K562 (cell line): ENCODE measurements around the gene METTL2A. TPM values are rescaled to one million over a fixed set of nuclear protein-coding genes. Genes with fewer than 3 reads are reported as not detected.
"Not testable (repeated sequence)": the region's sequence is repeated elsewhere in the genome, so short reads cannot be mapped to it uniquely, and the experiment has no call there.

Experiments used
- ARID1B ChIP-seq: fragments of 450-650 bp; IDR thresholded peaks from 2 replicates; pipeline ENCODE4 v1.6.1; 2016; ENCODE audit warnings: antibody characterized with exemption, mild to moderate bottlenecking, inconsistent platforms
- BCOR ChIP-seq: fragments of 450-650 bp; IDR thresholded peaks from 2 replicates; pipeline ENCODE4 v1.6.1; 2016
- BHLHE40 ChIP-seq: IDR thresholded peaks from 2 replicates; pipeline ENCODE4 v1.6.1; 2011; ENCODE audit warnings: low read length, improper control_type of control experiment
- CREM ChIP-seq: IDR thresholded peaks from 2 replicates; pipeline ENCODE4 v1.6.1; 2014; ENCODE audit warnings: antibody characterized with exemption, low read depth
- FOSL1 ChIP-seq: fragments of 200-800 bp; sonication (Bioruptor generic); conservative IDR thresholded peaks from 2 replicates; pipeline ENCODE4 v1.6.1; 2016; ENCODE audit warnings: missing genetic modification characterization, missing compliant biosample characterization
- HDAC2 ChIP-seq: fragments of 450-650 bp; IDR thresholded peaks from 2 replicates; pipeline ENCODE4 v1.6.1; 2016; ENCODE audit warnings: mild to moderate bottlenecking
- JUN ChIP-seq, 2 experiments: sonication (generic) in 1 of 2; formaldehyde crosslinking in 1 of 2; IDR thresholded peaks; 2 replicates each; pipeline versions ENCODE4 v1.6.1 to v1.8.0; 2012 to 2022; ENCODE audit warnings: borderline replicate concordance in 2 of 2, mild to moderate bottlenecking in 2 of 2, improper control_type of control experiment in 1 of 2, low read depth in 1 of 2, low read length in 1 of 2, missing genetic modification reagents in 1 of 2
- L3MBTL2 ChIP-seq: fragments of 450-650 bp; IDR thresholded peaks from 2 replicates; pipeline ENCODE4 v1.6.1; 2016; ENCODE audit warnings: mild to moderate bottlenecking, moderate library complexity
- MYNN ChIP-seq, 2 experiments: sonication (generic); formaldehyde crosslinking in 1 of 2; IDR thresholded peaks; 2 replicates each; pipeline versions ENCODE4 v1.5.0 to v1.6.1; 2016 to 2020; ENCODE audit warnings: antibody characterized with exemption in 1 of 2, missing genetic modification reagents in 1 of 2
- RAD21 ChIP-seq, 2 experiments: fragments of 250-450 bp in 1 of 2; fragments of 450-650 bp in 1 of 2; sonication (Bioruptor Pico) in 1 of 2; formaldehyde crosslinking in 1 of 2; IDR thresholded peaks in 1 of 2; conservative IDR thresholded peaks in 1 of 2; 2 replicates each; pipeline versions ENCODE4 v1.4.0 to v1.8.0; 2020 to 2022; ENCODE audit warnings: mild to moderate bottlenecking in 2 of 2, moderate library complexity in 1 of 2
- SOX6 ChIP-seq: fragments of 450-650 bp; IDR thresholded peaks from 2 replicates; pipeline ENCODE4 v1.6.1; 2014; ENCODE audit warnings: mild to moderate bottlenecking
- TRIM24 ChIP-seq, 2 experiments: fragments of 450-650 bp; IDR thresholded peaks; 2 replicates each; pipeline ENCODE4 v1.6.1; 2016
- polyA plus RNA-seq, 8 experiments: library from polyadenylated mRNA; depleted of rRNA in 4 of 8; stranded (reverse) in 5 of 8; unstranded in 3 of 8; fragments of >200 nt; fragmentation: Nextera tagmentation in 2 of 8; fragmentation: Illumina TruSeq in 1 of 8; extraction: Ambion mirVana in 2 of 8; extraction: Trizol in 1 of 8; gene quantifications; 2 replicates each; pipeline versions ENCODE4 v1.2.1 to v1.2.3, GENCODE V29; 2011 to 2014; ENCODE audit warnings: inconsistent platforms in 1 of 8, missing spikeins in 1 of 8
- total RNA-seq, 7 experiments: library from RNA; depleted of rRNA in 6 of 7; stranded (reverse); fragments of >200 nt in 6 of 7; fragmentation: Illumina TruSeq in 2 of 7; extraction: Trizol in 2 of 7; gene quantifications; 2 replicates each; pipeline versions ENCODE4 v1.2.1 to v1.2.3, GENCODE V29; 2011 to 2021; ENCODE audit warnings: low replicate concordance in 1 of 7
- TF ChIP-seq, protein P1 (sequence below): fragments of 450-650 bp; IDR thresholded peaks from 2 replicates; pipeline ENCODE4 v1.6.1; 2016; ENCODE audit warnings: borderline replicate concordance
- TF ChIP-seq, protein P2 (sequence below): fragments of 450-650 bp; IDR thresholded peaks from 2 replicates; pipeline ENCODE4 v1.6.1; 2016
- TF ChIP-seq, protein P3 (sequence below): fragments of 450-650 bp; formaldehyde crosslinking; conservative IDR thresholded peaks from 2 replicates; pipeline ENCODE4 v1.4.0; 2022; ENCODE audit warnings: mild to moderate bottlenecking, missing genetic modification characterization
- TF ChIP-seq, protein P4 (sequence below): fragments of 450-650 bp; IDR thresholded peaks from 2 replicates; pipeline ENCODE4 v1.6.1; 2016; ENCODE audit warnings: antibody characterized with exemption
- TF ChIP-seq, protein P5 (sequence below), 2 experiments: IDR thresholded peaks in 1 of 2; conservative IDR thresholded peaks in 1 of 2; 2 replicates each; pipeline ENCODE4 v1.6.1; 2016; ENCODE audit warnings: low read depth in 2 of 2, mild to moderate bottlenecking in 1 of 2, missing compliant biosample characterization in 1 of 2, missing genetic modification characterization in 1 of 2, moderate library complexity in 1 of 2

METTL2A gene
- total and polyA plus RNA-seq, 9 of the 15 experiments (the other 6 are each of a cell fraction or from before 2014, with no cell fraction given): 21.0 to 52.5 (median 33.2) TPM

DNA sequence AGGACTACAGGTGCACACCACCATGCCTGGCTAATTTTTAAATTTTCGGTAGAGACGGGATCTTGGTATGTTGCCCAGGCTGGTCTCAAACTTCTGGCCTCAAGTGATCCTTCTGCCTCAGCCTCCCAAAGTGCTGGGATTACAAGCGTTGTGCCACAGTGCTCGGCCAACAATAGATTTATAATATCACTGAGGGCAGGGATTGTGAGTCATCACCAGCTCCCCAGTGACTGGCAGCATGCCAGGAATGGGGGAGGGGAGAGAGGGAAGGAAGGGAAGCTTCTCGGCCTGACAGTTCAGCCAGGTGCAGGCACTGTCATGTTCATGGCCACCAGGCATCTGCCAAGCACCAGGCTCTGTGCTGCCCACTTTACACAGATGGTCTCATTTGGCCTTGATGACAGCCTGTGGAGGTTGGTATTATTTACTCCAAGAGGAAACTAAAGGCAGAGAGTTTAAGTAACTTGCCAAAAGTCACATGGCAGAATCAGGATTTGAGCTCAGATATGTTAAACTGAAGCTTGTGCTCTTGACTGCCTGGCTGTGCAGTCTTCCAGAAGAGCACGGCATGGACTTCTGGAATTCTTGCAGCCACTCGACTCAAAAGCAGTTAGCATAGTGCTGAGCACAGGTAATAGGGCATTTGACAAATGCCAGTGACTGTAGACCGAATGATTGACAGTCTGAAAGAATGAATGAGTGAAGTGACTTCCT is 47.1 kb downstream of the METTL2A start (continued):
- TF ChIP-seq, protein P1, sequence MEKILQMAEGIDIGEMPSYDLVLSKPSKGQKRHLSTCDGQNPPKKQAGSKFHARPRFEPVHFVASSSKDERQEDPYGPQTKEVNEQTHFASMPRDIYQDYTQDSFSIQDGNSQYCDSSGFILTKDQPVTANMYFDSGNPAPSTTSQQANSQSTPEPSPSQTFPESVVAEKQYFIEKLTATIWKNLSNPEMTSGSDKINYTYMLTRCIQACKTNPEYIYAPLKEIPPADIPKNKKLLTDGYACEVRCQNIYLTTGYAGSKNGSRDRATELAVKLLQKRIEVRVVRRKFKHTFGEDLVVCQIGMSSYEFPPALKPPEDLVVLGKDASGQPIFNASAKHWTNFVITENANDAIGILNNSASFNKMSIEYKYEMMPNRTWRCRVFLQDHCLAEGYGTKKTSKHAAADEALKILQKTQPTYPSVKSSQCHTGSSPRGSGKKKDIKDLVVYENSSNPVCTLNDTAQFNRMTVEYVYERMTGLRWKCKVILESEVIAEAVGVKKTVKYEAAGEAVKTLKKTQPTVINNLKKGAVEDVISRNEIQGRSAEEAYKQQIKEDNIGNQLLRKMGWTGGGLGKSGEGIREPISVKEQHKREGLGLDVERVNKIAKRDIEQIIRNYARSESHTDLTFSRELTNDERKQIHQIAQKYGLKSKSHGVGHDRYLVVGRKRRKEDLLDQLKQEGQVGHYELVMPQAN: peak; percentile 33; the same call in 1 of the 2 replicates
- TF ChIP-seq MYNN (IDR thresholded peaks at IDR 0.05) (peak; percentile 50; the same call in 1 of the 2 replicates), BHLHE40 (0 out of 2 replicates have a peak, but pooled peaks have one; percentile 14), FOSL1 (tag) (peak; percentile 89), JUN (IDR thresholded peaks at IDR 0.05; ENCODE audit: borderline replicate concordance, low read depth, low read length) (peak; percentile 65; the same call in 1 of the 2 replicates), TRIM24 (IDR thresholded peaks at IDR 0.05) (peak; percentile 65 to 68; a peak in 2 of 4 replicates), RAD21 (CRISPR knock-in tag; conservative IDR thresholded peaks at IDR 0.05 in 1 of 2, IDR thresholded peaks at IDR 0.05 in 1 of 2) (0 out of 4 replicates have a peak, but pooled peaks of 1 of the 2 experiments have one; percentile 6), CREM (0 out of 2 replicates have a peak, but pooled peaks have one; percentile 16), SOX6 (peak; percentile 76), ARID1B (peak; percentile 81), L3MBTL2 (0 out of 2 replicates have a peak, but pooled peaks have one; percentile 13), BCOR (peak; percentile 58), HDAC2 (peak; percentile 41; the same call in 1 of the 2 replicates)
- not testable (repeated sequence) for TF ChIP-seq MYNN (CRISPR knock-in tag; IDR thresholded peaks at IDR 0.05); JUN (CRISPR knock-in tag; IDR thresholded peaks at IDR 0.05; ENCODE audit: borderline replicate concordance)
- TF ChIP-seq, protein P2, sequence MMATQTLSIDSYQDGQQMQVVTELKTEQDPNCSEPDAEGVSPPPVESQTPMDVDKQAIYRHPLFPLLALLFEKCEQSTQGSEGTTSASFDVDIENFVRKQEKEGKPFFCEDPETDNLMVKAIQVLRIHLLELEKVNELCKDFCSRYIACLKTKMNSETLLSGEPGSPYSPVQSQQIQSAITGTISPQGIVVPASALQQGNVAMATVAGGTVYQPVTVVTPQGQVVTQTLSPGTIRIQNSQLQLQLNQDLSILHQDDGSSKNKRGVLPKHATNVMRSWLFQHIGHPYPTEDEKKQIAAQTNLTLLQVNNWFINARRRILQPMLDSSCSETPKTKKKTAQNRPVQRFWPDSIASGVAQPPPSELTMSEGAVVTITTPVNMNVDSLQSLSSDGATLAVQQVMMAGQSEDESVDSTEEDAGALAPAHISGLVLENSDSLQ: 0 out of 2 replicates have a peak, but pooled peaks have one; percentile 31
- TF ChIP-seq, protein P3, sequence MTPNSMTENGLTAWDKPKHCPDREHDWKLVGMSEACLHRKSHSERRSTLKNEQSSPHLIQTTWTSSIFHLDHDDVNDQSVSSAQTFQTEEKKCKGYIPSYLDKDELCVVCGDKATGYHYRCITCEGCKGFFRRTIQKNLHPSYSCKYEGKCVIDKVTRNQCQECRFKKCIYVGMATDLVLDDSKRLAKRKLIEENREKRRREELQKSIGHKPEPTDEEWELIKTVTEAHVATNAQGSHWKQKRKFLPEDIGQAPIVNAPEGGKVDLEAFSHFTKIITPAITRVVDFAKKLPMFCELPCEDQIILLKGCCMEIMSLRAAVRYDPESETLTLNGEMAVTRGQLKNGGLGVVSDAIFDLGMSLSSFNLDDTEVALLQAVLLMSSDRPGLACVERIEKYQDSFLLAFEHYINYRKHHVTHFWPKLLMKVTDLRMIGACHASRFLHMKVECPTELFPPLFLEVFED: 0 out of 2 replicates have a peak, but pooled peaks have one; percentile 23
- TF ChIP-seq, protein P4, sequence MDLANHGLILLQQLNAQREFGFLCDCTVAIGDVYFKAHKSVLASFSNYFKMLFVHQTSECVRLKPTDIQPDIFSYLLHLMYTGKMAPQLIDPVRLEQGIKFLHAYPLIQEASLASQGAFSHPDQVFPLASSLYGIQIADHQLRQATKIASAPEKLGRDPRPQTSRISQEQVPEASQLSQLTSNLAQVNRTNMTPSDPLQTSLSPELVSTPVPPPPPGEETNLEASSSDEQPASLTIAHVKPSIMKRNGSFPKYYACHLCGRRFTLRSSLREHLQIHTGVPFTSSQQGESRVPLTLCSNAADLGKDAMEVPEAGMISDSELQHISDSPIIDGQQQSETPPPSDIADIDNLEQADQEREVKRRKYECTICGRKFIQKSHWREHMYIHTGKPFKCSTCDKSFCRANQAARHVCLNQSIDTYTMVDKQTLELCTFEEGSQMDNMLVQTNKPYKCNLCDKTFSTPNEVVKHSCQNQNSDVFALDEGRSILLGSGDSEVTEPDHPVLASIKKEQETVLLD: 0 out of 2 replicates have a peak, but pooled peaks have one; percentile 28
- TF ChIP-seq, protein P5, sequence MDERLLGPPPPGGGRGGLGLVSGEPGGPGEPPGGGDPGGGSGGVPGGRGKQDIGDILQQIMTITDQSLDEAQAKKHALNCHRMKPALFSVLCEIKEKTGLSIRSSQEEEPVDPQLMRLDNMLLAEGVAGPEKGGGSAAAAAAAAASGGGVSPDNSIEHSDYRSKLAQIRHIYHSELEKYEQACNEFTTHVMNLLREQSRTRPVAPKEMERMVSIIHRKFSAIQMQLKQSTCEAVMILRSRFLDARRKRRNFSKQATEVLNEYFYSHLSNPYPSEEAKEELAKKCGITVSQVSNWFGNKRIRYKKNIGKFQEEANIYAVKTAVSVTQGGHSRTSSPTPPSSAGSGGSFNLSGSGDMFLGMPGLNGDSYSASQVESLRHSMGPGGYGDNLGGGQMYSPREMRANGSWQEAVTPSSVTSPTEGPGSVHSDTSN (CRISPR knock-in tag; IDR thresholded peaks at IDR 0.05; ENCODE audit: low read depth): not testable (repeated sequence)
- TF ChIP-seq, protein P5 (tag; conservative IDR thresholded peaks at IDR 0.05; ENCODE audit: low read depth): peak; percentile 21; the same call in 1 of the 2 replicates
